ENCODE measurements around the gene CFAP299.

DNA sequence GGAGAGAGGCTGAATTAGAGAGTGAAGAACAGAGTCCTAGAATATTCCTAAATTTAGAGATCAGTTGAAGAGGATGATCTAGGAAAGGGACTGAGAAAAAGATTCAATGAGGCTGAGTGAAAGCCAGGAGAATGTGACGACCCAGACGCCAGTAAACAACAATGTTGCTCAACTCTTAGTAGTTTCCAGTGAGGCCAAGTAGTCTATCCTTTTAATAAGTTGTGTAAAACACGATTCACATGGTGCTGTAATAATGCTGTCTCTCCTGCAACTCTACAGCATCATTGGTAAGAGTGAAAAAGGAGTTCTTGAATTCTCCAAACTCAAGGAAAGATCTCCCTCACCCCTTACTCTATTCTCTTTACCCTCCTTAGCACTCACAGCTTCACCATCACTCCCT, 140.3 kb downstream of the CFAP299 start:
- no peak for TF ChIP-seq EP300 (IDR thresholded peaks at IDR 0.05; ENCODE audit: borderline replicate concordance in 1 of 2, low read depth in 2 of 2, low read length in 2 of 2)
- no peak for TF ChIP-seq SP1 (IDR thresholded peaks at IDR 0.05; ENCODE audit: low read depth, low read length)
- TF ChIP-seq CBX8 (IDR thresholded peaks at IDR 0.05; ENCODE audit: borderline replicate concordance, low read depth, low read length), result no peak
- TF ChIP-seq POLR2A (IDR thresholded peaks at IDR 0.05; ENCODE audit: control extremely low read depth in 1 of 2, low read depth in 2 of 2, low read length in 2 of 2), result no peak
- TF ChIP-seq, protein P1, sequence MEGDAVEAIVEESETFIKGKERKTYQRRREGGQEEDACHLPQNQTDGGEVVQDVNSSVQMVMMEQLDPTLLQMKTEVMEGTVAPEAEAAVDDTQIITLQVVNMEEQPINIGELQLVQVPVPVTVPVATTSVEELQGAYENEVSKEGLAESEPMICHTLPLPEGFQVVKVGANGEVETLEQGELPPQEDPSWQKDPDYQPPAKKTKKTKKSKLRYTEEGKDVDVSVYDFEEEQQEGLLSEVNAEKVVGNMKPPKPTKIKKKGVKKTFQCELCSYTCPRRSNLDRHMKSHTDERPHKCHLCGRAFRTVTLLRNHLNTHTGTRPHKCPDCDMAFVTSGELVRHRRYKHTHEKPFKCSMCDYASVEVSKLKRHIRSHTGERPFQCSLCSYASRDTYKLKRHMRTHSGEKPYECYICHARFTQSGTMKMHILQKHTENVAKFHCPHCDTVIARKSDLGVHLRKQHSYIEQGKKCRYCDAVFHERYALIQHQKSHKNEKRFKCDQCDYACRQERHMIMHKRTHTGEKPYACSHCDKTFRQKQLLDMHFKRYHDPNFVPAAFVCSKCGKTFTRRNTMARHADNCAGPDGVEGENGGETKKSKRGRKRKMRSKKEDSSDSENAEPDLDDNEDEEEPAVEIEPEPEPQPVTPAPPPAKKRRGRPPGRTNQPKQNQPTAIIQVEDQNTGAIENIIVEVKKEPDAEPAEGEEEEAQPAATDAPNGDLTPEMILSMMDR (IDR thresholded peaks at IDR 0.05; ENCODE audit: control extremely low read depth in 1 of 3, insufficient read depth in 1 of 3, low read depth in 1 of 3, low read length in 3 of 3), result no peak
- no peak for TF ChIP-seq CTBP2 (IDR thresholded peaks at IDR 0.05; ENCODE audit: borderline replicate concordance, insufficient read depth, insufficient read length, low read length)
